HepG2 (cell line): ENCODE measurements around the gene TSC22D2. TPM values are rescaled to one million over a fixed set of nuclear protein-coding genes. Genes with fewer than 3 reads are reported as not detected.

ENCODE experiments used
- ATAC-seq: fragments of 200-7000 bp; cut with Tn5 transposase; 3 replicates; pipeline ENCODE4 v1.9.1; 2020; ENCODE audit warnings: mild to moderate bottlenecking, moderate library complexity
- BruUV-seq: library from RNA; stranded (reverse); fragments of 400-500 nt; replicated peaks from 2 replicates; lab custom pipeline; 2021; lab: Mats Ljungman, UMichigan
- CTCF ChIA-PET: fragments of 300-600 bp; formaldehyde crosslinking; extraction: SDS; loops from one replicate; lab custom pipeline; 2021; ENCODE audit warnings: low total read pairs, inconsistent platforms, low intra/inter-chr PET ratio; lab: Yijun Ruan, JAX
- POLR2A ChIA-PET: fragments of 350-600 bp; sonication (Branson Sonifier 250); formaldehyde crosslinking; loops from one replicate; lab custom pipeline; 2020; ENCODE audit warnings: antibody characterized with exemption, inconsistent platforms; lab: Yijun Ruan, JAX
- DNase-seq: peaks from one replicate; pipeline ENCODE4 v3.0.0-alpha.2; 2015; ENCODE audit warnings: low spot score
- FAIRE-seq: peaks from 3 replicates; lab custom pipeline; 2011; peaks lifted over from hg19 to GRCh38; lab: Jason Lieb, UNC
- H2AFZ ChIP-seq: one replicate; pipeline ENCODE4 v1.6.1; 2011; ENCODE audit warnings: low read length, inconsistent platforms
- H3K27ac ChIP-seq: fragments of 300-600 bp; 3 replicates; pipeline ENCODE4 v1.8.0; 2011; ENCODE audit warnings: mixed run types, mild to moderate bottlenecking, mixed read lengths, low read length, inconsistent platforms; ENCODE audit not compliant: insufficient read depth; ENCODE audit errors: extremely low read length
- H3K27me3 ChIP-seq, 2 experiments: fragments of 200-600 bp in 1 of 2; 2 replicates in 1 of 2; 3 replicates in 1 of 2; pipeline versions ENCODE4 v1.6.0 to v1.8.0; 2011; ENCODE audit warnings: low read length in 2 of 2, mild to moderate bottlenecking in 2 of 2, moderate library complexity in 2 of 2, inconsistent platforms in 1 of 2; ENCODE audit not compliant: insufficient read depth in 2 of 2, control insufficient read depth in 1 of 2
- H3K36me3 ChIP-seq, 2 experiments: fragments of 200-600 bp in 1 of 2; replicated peaks in 1 of 2; 2 replicates in 1 of 2; 3 replicates in 1 of 2; pipeline versions ENCODE4 v1.5.1 to v1.8.0; 2011; ENCODE audit warnings: low read length in 2 of 2, inconsistent platforms in 1 of 2; ENCODE audit not compliant: insufficient read depth in 2 of 2, control insufficient read depth in 1 of 2
- H3K4me1 ChIP-seq: 2 replicates; pipeline ENCODE4 v1.5.1; 2012; ENCODE audit warnings: low read length, inconsistent platforms; ENCODE audit not compliant: insufficient read depth
- H3K4me2 ChIP-seq: 2 replicates; pipeline ENCODE4 v1.6.0; 2011; ENCODE audit warnings: low read depth, low read length, inconsistent platforms
- H3K4me3 ChIP-seq, 3 experiments: fragments of 200-600 bp in 1 of 3; sonication (generic), shearing (Covaris generic) in 1 of 3; replicated peaks in 1 of 3; 2 replicates each; pipeline ENCODE4 v1.5.1; 2011 to 2016; ENCODE audit warnings: low read length in 3 of 3, inconsistent platforms in 2 of 3, low read depth in 2 of 3, mild to moderate bottlenecking in 2 of 3, control low read depth in 1 of 3, mixed read lengths in 1 of 3; ENCODE audit not compliant: insufficient read depth in 1 of 3
- H3K79me2 ChIP-seq: one replicate; pipeline ENCODE4 v1.6.1; 2011; ENCODE audit warnings: low read length, inconsistent platforms; ENCODE audit not compliant: insufficient read depth
- H3K9ac ChIP-seq: 2 replicates; pipeline ENCODE4 v1.6.0; 2011; ENCODE audit warnings: mild to moderate bottlenecking, low read depth, low read length, inconsistent platforms; ENCODE audit not compliant: insufficient read depth
- H3K9me3 ChIP-seq: 2 replicates; pipeline ENCODE4 v1.5.1; 2012; ENCODE audit warnings: mild to moderate bottlenecking, low read length
- H4K20me1 ChIP-seq: 2 replicates; pipeline ENCODE4 v1.6.0; 2011; ENCODE audit warnings: inconsistent platforms, mild to moderate bottlenecking, low read length, moderate library complexity; ENCODE audit not compliant: insufficient read depth
- DR1 ChIP-seq: sonication (generic); formaldehyde crosslinking; IDR thresholded peaks from 2 replicates; pipeline ENCODE4 v1.8.0; 2021; ENCODE audit warnings: mild to moderate bottlenecking, missing genetic modification reagents, inconsistent platforms
- NKX3-1 ChIP-seq: sonication (generic); formaldehyde crosslinking; IDR thresholded peaks from 2 replicates; pipeline ENCODE4 v1.5.0; 2020; ENCODE audit warnings: missing genetic modification reagents
- NR2F2 ChIP-seq: IDR thresholded peaks from 2 replicates; pipeline ENCODE4 v1.6.1; 2012; ENCODE audit warnings: low read depth, inconsistent platforms, borderline replicate concordance
- POLR2A ChIP-seq, 2 experiments: IDR thresholded peaks; 2 replicates each; pipeline ENCODE4 v1.6.1; 2011; ENCODE audit warnings: low read depth in 2 of 2, low read length in 2 of 2, mild to moderate bottlenecking in 1 of 2, moderate library complexity in 1 of 2; ENCODE audit not compliant: insufficient read depth in 1 of 2
- REL ChIP-seq: sonication (generic); formaldehyde crosslinking; conservative IDR thresholded peaks from 2 replicates; pipeline ENCODE4 v1.8.0; 2022; ENCODE audit warnings: mild to moderate bottlenecking, missing genetic modification reagents, moderate library complexity
- TAF15 ChIP-seq: fragments of 200-400 bp; formaldehyde crosslinking; IDR thresholded peaks from one replicate; pipeline ENCODE4 v1.6.1; 2018; ENCODE audit warnings: mild to moderate bottlenecking, low read depth, low read length; ENCODE audit not compliant: poor library complexity, severe bottlenecking
- TCF7L2 ChIP-seq: IDR thresholded peaks from 2 replicates; pipeline ENCODE4 v1.6.1; 2011; ENCODE audit warnings: mild to moderate bottlenecking, low read depth, low read length, moderate library complexity
- ZNF317 ChIP-seq: sonication (generic); formaldehyde crosslinking; IDR thresholded peaks from 2 replicates; pipeline ENCODE4 v1.5.0; 2020; ENCODE audit warnings: mild to moderate bottlenecking, missing genetic modification reagents
- ZNF780A ChIP-seq: sonication (generic); formaldehyde crosslinking; IDR thresholded peaks from 2 replicates; pipeline ENCODE4 v1.8.0; 2022; ENCODE audit warnings: mild to moderate bottlenecking, missing genetic modification reagents, moderate library complexity
- WGBS: methylation state at CpG from one replicate; pipeline ENCODE4 v1.1.6; 2017; ENCODE audit warnings: low lambda C conversion rate; 5-methylcytosine and 5-hydroxymethylcytosine counted together
- in situ Hi-C: cut with HindIII; loops from 2 replicates; pipeline ENCODE4 v1.10.0; 2017; ENCODE audit warnings: low pct_unique_long_range_greater_than_20kb; ENCODE audit not compliant: extremely low pct_ligation_motif_present
- intact Hi-C: fragments of 100-400 bp; cut with micrococcal nuclease; formaldehyde crosslinking; loops from one replicate; pipeline ENCODE4 v1.10.0; 2022; ENCODE audit not compliant: unreplicated experiment
- polyA plus RNA-seq, 8 experiments: library from polyadenylated mRNA; depleted of rRNA in 3 of 8; stranded (reverse) in 7 of 8; unstranded in 1 of 8; fragments of >200 nt; fragmentation: Illumina TruSeq in 4 of 8; extraction: Trizol in 4 of 8; gene quantifications; 2 replicates each; pipeline versions ENCODE4 v1.2.1 to v1.2.3, GENCODE V29; 2011 to 2016; ENCODE audit warnings: low read depth in 4 of 8, missing spikeins in 1 of 8, mixed read lengths in 1 of 8; ENCODE audit not compliant: insufficient read depth in 1 of 8
- total RNA-seq, 5 experiments: library from RNA; depleted of rRNA; stranded (reverse); fragments of >200 nt; fragmentation: Illumina TruSeq; extraction: Trizol; gene quantifications; 2 replicates each; pipeline ENCODE4 v1.2.3, GENCODE V29; 2016; ENCODE audit warnings: low read depth in 1 of 5
- TF ChIP-seq, protein P1 (sequence below): sonication (generic); formaldehyde crosslinking; IDR thresholded peaks from 2 replicates; pipeline ENCODE4 v1.5.1; 2020; ENCODE audit warnings: missing genetic modification reagents, mild to moderate bottlenecking, borderline replicate concordance
- TF ChIP-seq, protein P2 (sequence below): sonication (generic); formaldehyde crosslinking; IDR thresholded peaks from 2 replicates; pipeline ENCODE4 v1.5.0; 2020; ENCODE audit warnings: missing genetic modification reagents
- TF ChIP-seq, protein P3 (sequence below): sonication (generic); formaldehyde crosslinking; conservative IDR thresholded peaks from 2 replicates; pipeline ENCODE4 v1.8.0; 2022; ENCODE audit warnings: missing genetic modification reagents
- TF ChIP-seq, protein P4 (sequence below): sonication (generic); formaldehyde crosslinking; IDR thresholded peaks from 2 replicates; pipeline ENCODE4 v1.8.1; 2023; ENCODE audit warnings: mild to moderate bottlenecking, moderate library complexity, missing genetic modification reagents
- TF ChIP-seq, protein P5 (sequence below): IDR thresholded peaks from 2 replicates; pipeline ENCODE4 v1.6.1; 2016

TSC22D2 gene
- total and polyA plus RNA-seq, 2 of the 13 experiments (the other 11 are each of a cell fraction or from before 2014, with no cell fraction given): 4.6 to 8.2 TPM

DNA sequence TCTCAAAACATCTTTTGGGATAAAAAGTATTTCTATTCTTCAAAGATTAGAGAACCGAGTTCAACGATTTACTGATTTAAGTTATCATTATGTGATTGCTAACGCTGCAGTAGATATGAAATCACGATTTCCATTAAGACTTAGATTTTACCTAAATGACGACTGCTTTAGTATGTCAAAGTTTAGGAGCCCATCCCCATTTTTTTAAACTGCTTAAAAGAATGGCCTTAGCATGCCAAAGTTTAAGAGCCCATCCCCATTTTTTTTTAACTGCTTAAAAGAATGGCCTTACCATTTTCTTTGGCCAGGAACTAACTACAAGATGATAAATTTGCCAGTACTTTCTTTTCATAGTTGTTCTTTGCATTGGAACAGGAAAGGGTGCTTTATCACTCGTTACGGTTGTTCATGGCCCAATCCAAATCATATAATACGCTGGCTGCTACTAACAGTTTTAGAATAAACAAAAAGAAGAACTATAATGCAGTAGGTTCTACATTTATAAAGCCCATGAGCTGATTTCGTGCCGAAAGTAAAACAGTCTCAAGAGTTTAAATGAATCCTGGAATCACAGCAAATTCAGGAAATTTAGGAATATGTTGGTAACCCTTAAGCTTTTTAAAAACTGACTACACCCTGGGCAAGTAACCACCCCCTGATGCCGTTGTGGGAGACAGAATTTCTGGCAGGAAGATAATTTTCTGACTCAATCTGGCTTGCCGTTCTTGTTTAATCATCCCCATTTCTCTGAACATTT, 869 bp upstream of the TSC22D2 start (continued):
- TF ChIP-seq, protein P1, sequence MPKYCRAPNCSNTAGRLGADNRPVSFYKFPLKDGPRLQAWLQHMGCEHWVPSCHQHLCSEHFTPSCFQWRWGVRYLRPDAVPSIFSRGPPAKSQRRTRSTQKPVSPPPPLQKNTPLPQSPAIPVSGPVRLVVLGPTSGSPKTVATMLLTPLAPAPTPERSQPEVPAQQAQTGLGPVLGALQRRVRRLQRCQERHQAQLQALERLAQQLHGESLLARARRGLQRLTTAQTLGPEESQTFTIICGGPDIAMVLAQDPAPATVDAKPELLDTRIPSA: no peak

DNA sequence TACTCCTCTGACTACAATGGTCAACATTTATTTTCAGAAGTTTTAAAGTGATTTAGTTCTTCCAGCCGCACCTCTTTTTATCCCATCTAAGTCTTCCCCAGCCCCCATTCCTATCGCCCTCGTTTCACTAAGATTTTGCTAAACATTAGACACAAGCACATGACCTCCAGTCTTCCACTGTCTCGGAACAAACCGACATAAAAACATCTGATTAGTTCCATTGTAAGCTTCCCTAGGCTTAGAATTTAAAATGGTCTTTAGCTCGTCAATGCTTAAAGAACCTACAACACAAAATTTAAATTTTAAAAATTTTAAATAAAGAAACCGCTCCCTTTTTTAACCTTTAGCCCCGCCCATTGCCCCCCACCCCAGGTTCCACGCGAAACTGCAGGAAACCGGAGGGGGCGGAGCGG, 284 bp upstream of the TSC22D2 start:
- Histone ChIP-seq H3K4me1 (peaks cover 9% of the 10 kb centered on the region), H3K27me3 (no peaks in the 10 kb centered on the region; a peak in 1 of 5 replicates), H3K27ac (peak overlapping the region; percentile 99), H2AFZ (peak overlapping the region; percentile 93), H3K9ac (peak overlapping the region; percentile 82), H4K20me1 (peaks cover 34% of the 10 kb centered on the region), H3K4me3 (peak overlapping the region; percentile 63 to 97 (median 90)), H3K36me3 (no peaks in the 10 kb centered on the region), H3K79me2 (peaks cover 37% of the 10 kb centered on the region), H3K9me3 (no peaks in the 10 kb centered on the region), H3K4me2 (peak overlapping the region; percentile 82)
- no peak for DNase-seq
- CTCF ChIA-PET: no interaction called here
- ATAC-seq: no peak
- no TSS peak for BruUV-seq
- WGBS: under 1% methylated on average over 13 of the region's 13 CpGs
- intact Hi-C loops (loop anchor here (2.0 to 10.0 kb wide), 3 partner anchors 35 to 357 kb away; partner anchors contain the start of gene SIAH2), in situ Hi-C loops (no loop called here)
- peak; percentile 62 for FAIRE-seq
- POLR2A ChIA-PET: interaction anchor here (1.0 to 2.3 kb wide), 4 partner anchors 17 to 771 kb away, joined by 3 to 10 read pairs (median 8); partner anchors contain the start of genes EIF2A, SERP1 and SIAH2
- TF ChIP-seq NR2F2: no peak
- TF ChIP-seq, protein P2, sequence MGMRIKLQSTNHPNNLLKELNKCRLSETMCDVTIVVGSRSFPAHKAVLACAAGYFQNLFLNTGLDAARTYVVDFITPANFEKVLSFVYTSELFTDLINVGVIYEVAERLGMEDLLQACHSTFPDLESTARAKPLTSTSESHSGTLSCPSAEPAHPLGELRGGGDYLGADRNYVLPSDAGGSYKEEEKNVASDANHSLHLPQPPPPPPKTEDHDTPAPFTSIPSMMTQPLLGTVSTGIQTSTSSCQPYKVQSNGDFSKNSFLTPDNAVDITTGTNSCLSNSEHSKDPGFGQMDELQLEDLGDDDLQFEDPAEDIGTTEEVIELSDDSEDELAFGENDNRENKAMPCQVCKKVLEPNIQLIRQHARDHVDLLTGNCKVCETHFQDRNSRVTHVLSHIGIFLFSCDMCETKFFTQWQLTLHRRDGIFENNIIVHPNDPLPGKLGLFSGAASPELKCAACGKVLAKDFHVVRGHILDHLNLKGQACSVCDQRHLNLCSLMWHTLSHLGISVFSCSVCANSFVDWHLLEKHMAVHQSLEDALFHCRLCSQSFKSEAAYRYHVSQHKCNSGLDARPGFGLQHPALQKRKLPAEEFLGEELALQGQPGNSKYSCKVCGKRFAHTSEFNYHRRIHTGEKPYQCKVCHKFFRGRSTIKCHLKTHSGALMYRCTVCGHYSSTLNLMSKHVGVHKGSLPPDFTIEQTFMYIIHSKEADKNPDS (CRISPR knock-in tag): no peak
- TF ChIP-seq TCF7L2: no peak
- TF ChIP-seq ZNF780A: no peak
- no peak for TF ChIP-seq DR1 (CRISPR knock-in tag)
- TF ChIP-seq, protein P3, sequence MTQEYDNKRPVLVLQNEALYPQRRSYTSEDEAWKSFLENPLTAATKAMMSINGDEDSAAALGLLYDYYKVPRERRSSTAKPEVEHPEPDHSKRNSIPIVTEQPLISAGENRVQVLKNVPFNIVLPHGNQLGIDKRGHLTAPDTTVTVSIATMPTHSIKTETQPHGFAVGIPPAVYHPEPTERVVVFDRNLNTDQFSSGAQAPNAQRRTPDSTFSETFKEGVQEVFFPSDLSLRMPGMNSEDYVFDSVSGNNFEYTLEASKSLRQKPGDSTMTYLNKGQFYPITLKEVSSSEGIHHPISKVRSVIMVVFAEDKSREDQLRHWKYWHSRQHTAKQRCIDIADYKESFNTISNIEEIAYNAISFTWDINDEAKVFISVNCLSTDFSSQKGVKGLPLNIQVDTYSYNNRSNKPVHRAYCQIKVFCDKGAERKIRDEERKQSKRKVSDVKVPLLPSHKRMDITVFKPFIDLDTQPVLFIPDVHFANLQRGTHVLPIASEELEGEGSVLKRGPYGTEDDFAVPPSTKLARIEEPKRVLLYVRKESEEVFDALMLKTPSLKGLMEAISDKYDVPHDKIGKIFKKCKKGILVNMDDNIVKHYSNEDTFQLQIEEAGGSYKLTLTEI (CRISPR knock-in tag): no peak
- TF ChIP-seq, protein P4, sequence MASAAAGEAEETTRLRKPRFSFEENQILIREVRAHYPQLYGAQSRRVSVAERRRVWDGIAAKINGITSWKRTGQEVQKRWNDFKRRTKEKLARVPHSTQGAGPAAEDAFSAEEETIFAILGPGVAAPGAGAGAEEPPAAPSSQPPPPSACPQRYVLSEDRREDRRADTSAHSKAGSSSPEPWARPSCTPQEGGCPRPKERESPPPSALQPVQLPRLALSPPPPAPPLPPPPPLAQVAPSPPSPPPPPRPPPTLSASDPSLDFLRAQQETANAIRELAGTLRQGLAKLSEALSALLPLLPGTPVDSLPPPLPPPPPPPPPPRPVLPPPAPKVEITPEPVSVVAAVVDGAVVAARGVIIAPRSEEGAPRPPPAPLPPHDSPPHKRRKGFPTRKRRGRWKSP: no peak
- TF ChIP-seq, protein P5, sequence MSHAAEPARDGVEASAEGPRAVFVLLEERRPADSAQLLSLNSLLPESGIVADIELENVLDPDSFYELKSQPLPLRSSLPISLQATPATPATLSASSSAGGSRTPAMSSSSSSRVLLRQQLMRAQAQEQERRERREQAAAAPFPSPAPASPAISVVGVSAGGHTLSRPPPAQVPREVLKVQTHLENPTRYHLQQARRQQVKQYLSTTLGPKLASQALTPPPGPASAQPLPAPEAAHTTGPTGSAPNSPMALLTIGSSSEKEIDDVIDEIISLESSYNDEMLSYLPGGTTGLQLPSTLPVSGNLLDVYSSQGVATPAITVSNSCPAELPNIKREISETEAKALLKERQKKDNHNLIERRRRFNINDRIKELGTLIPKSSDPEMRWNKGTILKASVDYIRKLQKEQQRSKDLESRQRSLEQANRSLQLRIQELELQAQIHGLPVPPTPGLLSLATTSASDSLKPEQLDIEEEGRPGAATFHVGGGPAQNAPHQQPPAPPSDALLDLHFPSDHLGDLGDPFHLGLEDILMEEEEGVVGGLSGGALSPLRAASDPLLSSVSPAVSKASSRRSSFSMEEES (CRISPR knock-in tag): peak; percentile 69
- no peak for TF ChIP-seq TAF15
- no peak for TF ChIP-seq ZNF317
- TF ChIP-seq REL: no peak
- peak in 1 of 2 experiments; percentile 33; a peak in 1 of 4 replicates for TF ChIP-seq POLR2A (IDR thresholded peaks at IDR 0.05; ENCODE audit: insufficient read depth in 1 of 2, low read depth in 2 of 2, low read length in 2 of 2)
- no peak for TF ChIP-seq NKX3-1 (CRISPR knock-in tag)
